ENCODE measurements around the gene SLC25A11.

Gene SLC25A11

DNA sequence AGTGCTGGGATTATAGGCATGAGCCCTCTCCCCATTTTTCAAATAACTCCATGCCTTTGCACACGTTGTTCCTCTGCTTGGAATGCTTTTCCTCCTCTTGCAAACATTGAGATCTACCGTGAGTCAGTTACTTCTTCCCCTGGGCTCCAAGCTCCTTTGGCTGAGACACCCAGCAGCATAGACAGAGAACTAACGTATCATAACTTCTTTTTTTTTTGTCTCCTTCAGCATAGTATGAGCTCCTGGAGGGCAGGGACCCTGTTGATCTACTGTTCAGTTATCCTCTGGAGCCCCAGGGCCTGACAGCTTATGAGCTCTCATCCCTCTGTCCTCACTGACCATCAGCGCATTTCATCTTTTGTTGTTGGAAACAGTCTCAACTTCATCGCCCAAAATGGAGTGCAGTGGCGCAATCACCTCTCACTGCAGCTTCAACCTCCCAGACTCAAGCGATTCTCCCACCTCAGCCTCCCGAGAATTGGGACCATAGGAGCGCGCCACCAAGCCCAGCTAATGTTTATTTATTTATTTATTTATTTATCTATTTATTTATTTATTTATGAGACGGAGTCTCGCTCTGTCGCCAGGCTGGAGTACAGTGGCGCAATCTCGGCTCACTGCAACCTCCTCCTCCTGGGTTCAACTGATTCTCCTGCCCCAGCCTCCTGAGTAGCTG is 25.6 kb upstream of the SLC25A11 start:
- no peak for DNase-seq

GRCh38 chr17:4960279-4960922 is 20.6 kb upstream of the SLC25A11 start:
- no peak for DNase-seq

- DNase-seq = no peak
These were observed 19.6 kb upstream of the SLC25A11 start for GRCh38 chr17:4959261-4959965.

DNA sequence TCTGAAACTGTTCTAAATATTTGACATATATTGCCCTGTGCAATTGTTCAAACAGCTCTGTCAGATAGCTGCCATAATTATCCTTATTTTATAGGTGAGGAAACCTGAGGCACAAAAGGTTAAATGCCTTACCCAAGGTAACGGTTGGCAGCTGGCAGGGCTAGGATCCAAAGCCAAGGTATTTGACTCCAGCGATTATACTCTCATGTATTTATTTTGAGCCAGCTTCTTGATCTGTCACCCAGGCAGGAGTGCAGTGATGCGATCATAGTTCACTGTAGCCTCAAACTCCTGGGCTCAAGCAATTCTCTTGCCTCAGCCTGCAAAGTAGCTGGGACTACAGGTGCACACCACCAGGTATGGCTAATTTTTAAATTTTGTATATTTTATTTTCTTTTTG is 18.3 kb upstream of the SLC25A11 start:
- no peak for DNase-seq

- no peak for DNase-seq
These were observed 16.7 kb upstream of the SLC25A11 start for GRCh38 chr17:4956493-4957061.

DNA sequence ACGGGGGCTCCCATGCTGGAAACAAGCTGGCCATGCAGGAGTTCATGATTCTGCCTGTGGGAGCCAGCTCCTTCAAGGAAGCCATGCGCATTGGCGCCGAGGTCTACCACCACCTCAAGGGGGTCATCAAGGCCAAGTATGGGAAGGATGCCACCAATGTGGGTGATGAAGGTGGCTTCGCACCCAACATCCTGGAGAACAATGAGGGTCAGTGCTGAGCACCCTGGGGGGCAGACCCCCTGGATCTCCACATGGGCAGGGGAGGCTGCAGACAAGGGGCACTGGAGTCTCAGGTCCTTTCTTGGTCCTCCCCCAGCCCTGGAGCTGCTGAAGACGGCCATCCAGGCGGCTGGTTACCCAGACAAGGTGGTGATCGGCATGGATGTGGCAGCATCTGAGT is 15.2 kb upstream of the SLC25A11 start:
- no peak for DNase-seq

- DNase-seq = no peak
These were observed 13.7 kb upstream of the SLC25A11 start for GRCh38 chr17:4953451-4953961.

- DNase-seq = no peak
These were observed 11.6 kb upstream of the SLC25A11 start for GRCh38 chr17:4951486-4951885.

DNA sequence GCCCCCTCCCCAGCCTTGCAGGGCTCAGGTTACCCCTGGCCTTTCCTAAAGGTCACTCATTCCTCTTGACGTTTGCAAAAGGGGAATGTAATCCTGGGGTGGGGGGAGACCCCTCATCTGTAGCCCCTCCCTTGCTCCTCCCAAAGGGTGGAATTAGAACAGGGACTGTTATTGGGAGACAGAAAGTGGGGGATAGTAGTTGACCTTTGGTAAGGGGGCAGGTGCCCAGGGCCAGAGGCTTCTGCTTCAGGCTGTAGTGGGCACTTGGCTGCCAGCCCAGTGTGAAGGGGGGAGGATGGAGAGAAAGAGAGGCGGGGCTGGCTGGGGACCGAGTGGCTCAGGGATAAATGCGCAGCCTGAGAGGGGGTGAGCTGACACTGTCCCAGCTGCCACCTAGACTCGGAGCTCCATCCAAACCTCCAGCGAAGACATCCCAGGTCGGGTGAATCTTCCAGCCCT is 10.9 kb upstream of the SLC25A11 start, which contains the start of gene ENO3:
Gene ENO3 (plus strand): TSS at position 374 of the 459 bp plus-strand sequence. CDS start 711 bp downstream, outside the sequence.
- DNase-seq = peak; percentile 26

GRCh38 chr17:4950075-4950745 is 10.4 kb upstream of the SLC25A11 start:
- no peak for DNase-seq

DNA sequence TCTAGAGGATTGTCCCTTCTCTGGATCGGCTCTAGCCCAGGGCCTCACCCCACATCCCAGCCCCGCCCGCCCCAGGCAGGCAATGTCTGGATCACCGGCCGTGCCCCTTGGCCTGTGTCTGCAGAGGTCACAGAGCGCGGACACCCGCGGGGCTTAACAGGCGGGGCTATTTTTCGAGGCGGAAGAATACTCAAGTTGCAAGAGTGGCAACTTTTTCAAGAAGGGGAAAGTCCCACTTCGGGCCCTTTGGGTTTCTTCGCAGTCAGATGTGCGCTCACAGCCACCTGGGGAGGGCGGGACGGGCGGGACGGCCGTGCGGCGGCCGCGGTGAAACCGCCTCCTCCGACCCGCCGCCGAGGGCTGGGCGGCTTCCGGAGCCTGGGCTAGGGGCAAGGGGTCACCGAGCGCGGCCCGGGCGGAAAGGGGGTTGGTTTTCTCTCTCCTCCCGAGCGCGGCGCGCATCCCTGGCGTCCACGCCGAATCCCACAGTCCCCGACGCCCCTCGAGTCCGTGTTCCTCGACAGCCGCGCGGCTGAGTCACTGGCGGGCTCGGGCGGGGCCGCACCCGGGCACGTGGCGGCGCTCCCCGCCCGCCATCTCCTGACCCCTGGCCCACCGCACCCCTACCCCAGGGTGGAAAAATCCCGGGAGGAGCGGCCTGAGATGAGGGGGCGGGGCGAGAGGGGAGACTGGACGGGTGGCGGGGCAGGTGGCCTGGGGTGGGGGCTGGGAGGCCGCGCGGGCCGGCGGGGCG is 9.7 kb upstream of the SLC25A11 start:
- DNase-seq = no peak

DNA sequence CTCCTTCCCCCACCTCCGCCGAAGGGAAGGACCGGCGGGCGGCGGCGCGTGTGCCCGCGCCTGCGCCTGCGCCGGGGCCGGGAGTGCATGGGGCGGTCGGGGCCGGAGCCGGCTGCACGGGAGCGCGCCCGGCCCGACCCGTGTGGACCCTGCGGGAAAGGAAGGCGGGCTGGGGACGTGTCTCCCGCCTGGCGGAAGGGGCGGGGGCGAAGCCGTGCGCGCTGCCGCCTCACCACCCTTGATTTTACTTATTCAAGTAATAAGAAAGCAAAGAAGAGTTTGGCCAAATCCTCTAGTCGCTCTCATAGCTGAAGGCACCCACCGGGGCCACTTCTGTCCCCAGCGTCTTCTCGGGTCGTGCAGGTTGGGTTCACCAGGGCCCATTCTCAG is 9.1 kb upstream of the SLC25A11 start:
- DNase-seq = peak; percentile 36

- DNase-seq = peak; percentile 55
These were observed 8.5 kb upstream of the SLC25A11 start, which contains the start of gene PFN1 for GRCh38 chr17:4948166-4948930. Gene PFN1 (minus strand): TSS chr17:4948530. CDS start chr17:4948394, 136 bp downstream.

DNA sequence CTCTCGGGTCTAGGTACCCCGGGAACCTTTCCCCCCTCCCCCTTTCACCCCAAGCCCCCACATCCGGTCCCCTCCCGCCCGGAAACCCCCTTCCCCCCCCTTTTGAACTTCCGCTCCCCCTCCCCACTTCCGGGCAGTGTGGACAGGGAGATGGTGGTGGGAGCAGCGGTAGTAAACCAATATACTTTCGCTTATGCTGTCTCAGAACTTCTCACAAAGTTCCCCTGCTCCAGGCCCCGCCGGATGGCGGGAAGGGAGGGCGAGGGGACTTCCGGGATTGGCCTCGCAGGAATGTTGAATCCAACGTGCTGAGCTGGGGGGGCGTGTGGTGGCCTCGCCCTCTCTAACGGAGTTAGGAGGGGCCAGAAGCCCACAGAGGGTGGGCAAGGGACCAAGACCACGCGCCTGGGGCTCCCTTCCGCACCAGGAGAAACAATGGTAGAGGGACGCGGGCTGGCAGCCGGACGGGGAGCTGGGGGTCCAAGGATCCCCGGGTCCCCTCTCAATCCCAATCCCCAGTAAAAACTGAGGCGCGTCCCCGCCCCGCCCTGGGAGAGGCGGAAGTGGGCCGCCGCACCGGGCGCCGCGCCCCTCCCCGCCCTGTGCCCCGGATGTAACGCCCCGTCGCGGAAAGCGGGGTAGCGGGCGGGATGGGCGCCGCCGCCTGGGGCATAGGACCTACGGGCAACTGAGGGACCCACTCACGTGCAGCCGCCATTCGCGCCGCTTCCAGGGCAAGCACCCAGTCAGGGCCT is 7.7 kb upstream of the SLC25A11 start:
- no peak for DNase-seq

DNA sequence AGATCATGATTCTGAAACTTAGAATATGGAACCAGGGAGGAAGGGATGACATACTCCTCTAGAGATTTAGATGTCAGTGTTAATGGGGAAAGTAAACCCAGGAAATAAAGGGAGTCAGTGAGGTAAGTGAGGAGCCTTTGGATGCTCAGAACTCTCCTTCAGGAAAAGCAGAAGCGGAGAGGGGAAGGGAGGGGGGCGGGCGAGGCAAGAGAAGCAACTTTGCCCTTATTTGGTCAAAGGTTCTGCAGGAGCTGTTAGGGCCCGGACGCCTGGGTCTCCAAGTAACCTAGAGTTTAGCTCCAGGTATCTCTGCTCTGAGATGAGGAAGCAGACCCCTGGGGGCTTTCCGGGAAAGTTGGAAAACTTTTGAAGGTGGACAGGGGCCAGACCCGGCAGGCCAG is 7.2 kb upstream of the SLC25A11 start:
- DNase-seq = no peak

- no peak for DNase-seq
These were observed 6.6 kb upstream of the SLC25A11 start for GRCh38 chr17:4946312-4946976.

- DNase-seq = no peak
These were observed 6.1 kb upstream of the SLC25A11 start for GRCh38 chr17:4945944-4946280.

- no peak for DNase-seq
These were observed 5.5 kb upstream of the SLC25A11 start for GRCh38 chr17:4945176-4945943.

GRCh38 chr17:4944554-4945175 is 4.8 kb upstream of the SLC25A11 start:
- no peak for DNase-seq

Data from NCI-H1436 treated with DMSO at 0.1 percent for 48 hours (cell line).